Activated T-helper 1 cell treated with anti-CD3 and anti-CD28 coated beads, Interleukin-12 subunit alpha, Interleukin-12 subunit beta, Interleukin-2, Interleukin-4 antibody, amounts not matched to agents 30 ng/mL and 10 ng/mL and 1 ng/mL, durations not matched to agents 14 hours and 24 hours and 36 hours (primary cell): ENCODE results near the gene APPBP2. TPM values are rescaled to one million over a fixed set of nuclear protein-coding genes. Genes with fewer than 3 reads are reported as not detected.
A peak's percentile ranks its signal among the peaks of the same experiment; 100 is the strongest.

Experiments
- DNase-seq: peaks from one replicate; pipeline ENCODE4 v3.0.0; 2021; ENCODE audit warnings: low spot score
- H3K27ac Mint-ChIP-seq: one replicate; pipeline ENCODE4 v1.8.0; 2021; ENCODE audit warnings: mild to moderate bottlenecking, mixed read lengths
- H3K27me3 Mint-ChIP-seq: one replicate; pipeline ENCODE4 v1.8.0; 2022; ENCODE audit warnings: mild to moderate bottlenecking, moderate library complexity, mixed read lengths; ENCODE audit not compliant: insufficient read depth
- H3K36me3 Mint-ChIP-seq: one replicate; pipeline ENCODE4 v1.8.0; 2021; ENCODE audit warnings: low read depth, mixed read lengths
- H3K4me1 Mint-ChIP-seq: one replicate; pipeline ENCODE4 v1.8.0; 2021; ENCODE audit warnings: low read depth, mixed read lengths
- H3K4me3 Mint-ChIP-seq: one replicate; pipeline ENCODE4 v1.8.0; 2021; ENCODE audit warnings: mild to moderate bottlenecking, moderate library complexity, mixed read lengths
- H3K9me3 Mint-ChIP-seq: one replicate; pipeline ENCODE4 v1.8.0; 2021; ENCODE audit warnings: mixed read lengths
- intact Hi-C: fragments of 100-400 bp; cut with micrococcal nuclease; formaldehyde crosslinking; loops from one replicate; pipeline ENCODE4 v1.15.1; 2024
- total RNA-seq: library from RNA; stranded (reverse); gene quantifications from 2 replicates; pipeline ENCODE4 v1.2.3, GENCODE V29; 2022

Gene APPBP2
- total RNA-seq, 1 donor from 2014 or later, result 23.4 TPM

- intact Hi-C loops, result no loop called here
- peaks cover 7% of the 10 kb centered on the region for H3K27me3 Mint-ChIP-seq
- H3K4me1 Mint-ChIP-seq, result peaks cover 7% of the 10 kb centered on the region
- no peak overlapping the region for H3K4me3 Mint-ChIP-seq
- H3K27ac Mint-ChIP-seq, result no peak overlapping the region
- H3K36me3 Mint-ChIP-seq, result peaks cover 1% of the 10 kb centered on the region
- no peaks in the 10 kb centered on the region for H3K9me3 Mint-ChIP-seq
- DNase-seq, result no peak
These were observed 109.6 kb downstream of the APPBP2 start for GRCh38 chr17:60416368-60416925.

- Mint-ChIP-seq H3K27me3 (peaks cover 7% of the 10 kb centered on the region), H3K27ac (no peak overlapping the region), H3K4me3 (no peak overlapping the region), H3K4me1 (no peaks in the 10 kb centered on the region), H3K9me3 (no peaks in the 10 kb centered on the region), H3K36me3 (peaks cover 1% of the 10 kb centered on the region)
- no peak for DNase-seq
- intact Hi-C loops, result no loop called here
These were observed 110.9 kb downstream of the APPBP2 start for GRCh38 chr17:60415146-60415545.

- Mint-ChIP-seq H3K27ac (no peak overlapping the region), H3K9me3 (no peaks in the 10 kb centered on the region), H3K36me3 (no peaks in the 10 kb centered on the region), H3K4me1 (no peaks in the 10 kb centered on the region), H3K27me3 (peaks cover 7% of the 10 kb centered on the region), H3K4me3 (no peak overlapping the region)
- intact Hi-C loops, result no loop called here
- no peak for DNase-seq
These were observed 113.3 kb downstream of the APPBP2 start for GRCh38 chr17:60412701-60413100.

- Mint-ChIP-seq H3K27ac (no peak overlapping the region), H3K4me3 (no peak overlapping the region), H3K9me3 (no peaks in the 10 kb centered on the region), H3K27me3 (peaks cover 16% of the 10 kb centered on the region), H3K4me1 (no peaks in the 10 kb centered on the region), H3K36me3 (no peaks in the 10 kb centered on the region)
- no peak for DNase-seq
- intact Hi-C loops, result no loop called here
These were observed 116.0 kb downstream of the APPBP2 start for GRCh38 chr17:60410001-60410400.

GRCh38 chr17:60406887-60407286, 119.2 kb downstream of the APPBP2 start:
- Mint-ChIP-seq H3K27ac (no peak overlapping the region), H3K4me1 (no peaks in the 10 kb centered on the region), H3K36me3 (no peaks in the 10 kb centered on the region), H3K27me3 (peaks cover 13% of the 10 kb centered on the region), H3K9me3 (no peaks in the 10 kb centered on the region), H3K4me3 (no peak overlapping the region)
- no peak for DNase-seq
- intact Hi-C loops, result no loop called here

- Mint-ChIP-seq H3K27me3 (peaks cover 13% of the 10 kb centered on the region), H3K4me3 (no peak overlapping the region), H3K9me3 (no peaks in the 10 kb centered on the region), H3K4me1 (no peaks in the 10 kb centered on the region), H3K27ac (no peak overlapping the region), H3K36me3 (no peaks in the 10 kb centered on the region)
- DNase-seq, result no peak
- intact Hi-C loops, result no loop called here
These were observed 122.1 kb downstream of the APPBP2 start for GRCh38 chr17:60403962-60404361.

GRCh38 chr17:60403523-60403810, 122.6 kb downstream of the APPBP2 start:
- Mint-ChIP-seq H3K36me3 (no peaks in the 10 kb centered on the region), H3K4me3 (no peak overlapping the region)

GRCh38 chr17:60401819-60402218, 124.2 kb downstream of the APPBP2 start:
- peaks cover 8% of the 10 kb centered on the region for H3K27me3 Mint-ChIP-seq
- no peak overlapping the region for H3K27ac Mint-ChIP-seq
- DNase-seq, result no peak
- no peak overlapping the region for H3K4me3 Mint-ChIP-seq
- no peaks in the 10 kb centered on the region for H3K9me3 Mint-ChIP-seq
- intact Hi-C loops, result no loop called here
- H3K4me1 Mint-ChIP-seq, result peaks cover 7% of the 10 kb centered on the region
- H3K36me3 Mint-ChIP-seq, result no peaks in the 10 kb centered on the region

More at GRCh38 chr17:60403523-60403810, 122.6 kb downstream of the APPBP2 start:
- peaks cover 2% of the 10 kb centered on the region for H3K4me1 Mint-ChIP-seq
- H3K9me3 Mint-ChIP-seq, result no peaks in the 10 kb centered on the region
- H3K27me3 Mint-ChIP-seq, result peaks cover 13% of the 10 kb centered on the region
- DNase-seq, result no peak
- no peak overlapping the region for H3K27ac Mint-ChIP-seq
- intact Hi-C loops, result no loop called here

GRCh38 chr17:60398227-60398959, 127.6 kb downstream of the APPBP2 start:
- H3K4me1 Mint-ChIP-seq, result peaks cover 20% of the 10 kb centered on the region
- intact Hi-C loops, result loop anchor here (10.0 kb wide), 2 partner anchors 324 to 1884 kb away; partner anchors contain the start of genes HEATR6 and MTMR4
- DNase-seq, result no peak
- no peaks in the 10 kb centered on the region for H3K9me3 Mint-ChIP-seq
- no peak overlapping the region for H3K4me3 Mint-ChIP-seq
- peaks cover under 1% of the 10 kb centered on the region for H3K27me3 Mint-ChIP-seq
- H3K27ac Mint-ChIP-seq, result no peak overlapping the region
- no peaks in the 10 kb centered on the region for H3K36me3 Mint-ChIP-seq

GRCh38 chr17:60396412-60396811, 129.6 kb downstream of the APPBP2 start:
- no peak for DNase-seq
- Mint-ChIP-seq H3K27ac (no peak overlapping the region), H3K27me3 (no peaks in the 10 kb centered on the region), H3K4me1 (peaks cover 28% of the 10 kb centered on the region), H3K4me3 (no peak overlapping the region), H3K9me3 (no peaks in the 10 kb centered on the region), H3K36me3 (no peaks in the 10 kb centered on the region)
- intact Hi-C loops, result loop anchor here (10.0 kb wide), 2 partner anchors 322 to 1882 kb away; partner anchors contain the start of genes HEATR6 and MTMR4

- no peaks in the 10 kb centered on the region for H3K9me3 Mint-ChIP-seq
- no peak for DNase-seq
- H3K4me1 Mint-ChIP-seq, result peaks cover 37% of the 10 kb centered on the region
- H3K27ac Mint-ChIP-seq, result no peak overlapping the region
- intact Hi-C loops, result loop anchor here (10.0 kb wide), 2 partner anchors 321 to 1881 kb away; partner anchors contain the start of genes HEATR6 and MTMR4
- no peak overlapping the region for H3K4me3 Mint-ChIP-seq
- H3K27me3 Mint-ChIP-seq, result no peaks in the 10 kb centered on the region
- no peaks in the 10 kb centered on the region for H3K36me3 Mint-ChIP-seq
These were observed 130.5 kb downstream of the APPBP2 start for GRCh38 chr17:60395508-60396065.

- H3K27me3 Mint-ChIP-seq, result no peaks in the 10 kb centered on the region
- no peak overlapping the region for H3K27ac Mint-ChIP-seq
- intact Hi-C loops, result loop anchor here (2.0 to 10.0 kb wide), 6 partner anchors 319 to 1879 kb away; partner anchors contain the start of genes HEATR6, MTMR4, PRR11 and PTRH2
- peak overlapping the region; percentile 33 for H3K4me3 Mint-ChIP-seq
- H3K36me3 Mint-ChIP-seq, result no peaks in the 10 kb centered on the region
- DNase-seq, result no peak
- peaks cover 45% of the 10 kb centered on the region for H3K4me1 Mint-ChIP-seq
- H3K9me3 Mint-ChIP-seq, result no peaks in the 10 kb centered on the region
These were observed 132.0 kb downstream of the APPBP2 start for GRCh38 chr17:60393840-60394723.
